ENCODE measurements around the gene TTC39B.
A peak's percentile ranks its signal among the peaks of the same experiment; 100 is the strongest.

The TTC39B gene

DNA sequence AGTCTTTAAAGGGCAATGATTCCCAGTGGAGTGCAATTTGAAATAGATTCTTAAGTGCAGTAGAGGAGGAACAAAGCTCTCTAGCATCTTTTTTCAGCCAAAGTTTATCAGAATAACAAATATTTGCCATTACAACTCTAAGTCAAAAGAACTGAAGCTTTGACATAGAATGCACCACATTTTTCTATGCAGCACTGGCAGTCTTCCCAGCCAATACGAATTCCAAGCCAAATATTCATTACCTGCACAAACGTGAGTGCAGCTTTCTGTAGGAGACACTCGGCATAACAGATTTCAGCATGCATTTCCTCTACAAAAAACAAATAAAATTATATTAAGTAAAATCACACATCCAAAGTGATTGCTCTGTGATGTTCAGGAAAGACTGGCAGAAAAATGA, 103.4 kb downstream of the TTC39B start:
- H3K9me3 Mint-ChIP-seq: peaks cover 11 to 15% of the 10 kb centered on the region in 2 donors
- DNase-seq (no peak), ATAC-seq (no peak)
- no peaks in the 10 kb centered on the region for H3K27me3 Mint-ChIP-seq
- H3K27ac Mint-ChIP-seq: no peak overlapping the region
- peaks cover 10% of the 10 kb centered on the region for H3K4me1 Mint-ChIP-seq
- H3K4me3 Mint-ChIP-seq: no peak overlapping the region

DNA sequence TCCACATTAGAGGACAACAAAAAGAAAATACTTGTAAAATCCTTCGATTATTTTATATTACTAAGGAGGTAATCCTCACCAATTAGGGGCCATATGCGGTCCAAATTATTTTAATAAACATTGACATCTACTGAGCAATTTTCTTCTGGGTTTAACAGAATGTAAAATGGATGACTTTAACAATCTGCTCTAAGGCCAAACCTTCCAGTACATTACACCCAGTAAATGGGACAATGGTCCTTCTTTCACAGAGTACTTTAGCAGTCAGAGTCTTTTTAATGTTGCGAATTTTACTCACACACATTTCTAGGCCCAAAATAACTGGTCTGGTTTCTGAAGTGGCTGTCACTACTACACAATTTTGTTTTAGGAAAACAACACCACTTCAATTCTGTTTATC, 106.9 kb downstream of the TTC39B start:
- DNase-seq (no peak), ATAC-seq (no peak)
- Mint-ChIP-seq H3K9me3 (peaks cover 0 to 7% of the 10 kb centered on the region in 2 donors), H3K27me3 (no peaks in the 10 kb centered on the region), H3K27ac (no peak overlapping the region), H3K4me3 (no peak overlapping the region), H3K4me1 (no peaks in the 10 kb centered on the region)

DNA sequence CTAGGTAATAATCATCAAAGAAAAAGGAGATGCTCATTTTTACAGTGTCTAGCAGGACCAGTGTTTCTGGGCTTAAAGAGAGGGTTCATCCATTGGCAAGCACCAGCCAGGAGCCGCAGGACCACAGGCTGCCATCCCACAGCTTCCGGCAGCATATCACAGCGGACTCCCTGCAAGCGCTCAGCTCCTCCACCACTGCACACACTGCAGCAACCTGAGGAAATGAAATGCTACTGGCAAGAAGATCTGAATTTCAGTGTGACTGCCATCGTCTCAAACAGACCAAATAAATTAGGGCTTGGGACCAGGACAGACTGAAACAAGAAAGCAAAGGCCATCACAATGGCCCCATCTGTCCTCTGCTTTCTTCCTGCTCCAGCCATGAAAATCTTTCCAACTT, 114.2 kb downstream of the TTC39B start:
- ATAC-seq: no peak
- Mint-ChIP-seq H3K4me3 (no peak overlapping the region), H3K9me3 (peaks cover 0 to 7% of the 10 kb centered on the region in 2 donors), H3K4me1 (peaks cover 21% of the 10 kb centered on the region), H3K27me3 (no peaks in the 10 kb centered on the region), H3K27ac (no peak overlapping the region)
- no peak for DNase-seq

DNA sequence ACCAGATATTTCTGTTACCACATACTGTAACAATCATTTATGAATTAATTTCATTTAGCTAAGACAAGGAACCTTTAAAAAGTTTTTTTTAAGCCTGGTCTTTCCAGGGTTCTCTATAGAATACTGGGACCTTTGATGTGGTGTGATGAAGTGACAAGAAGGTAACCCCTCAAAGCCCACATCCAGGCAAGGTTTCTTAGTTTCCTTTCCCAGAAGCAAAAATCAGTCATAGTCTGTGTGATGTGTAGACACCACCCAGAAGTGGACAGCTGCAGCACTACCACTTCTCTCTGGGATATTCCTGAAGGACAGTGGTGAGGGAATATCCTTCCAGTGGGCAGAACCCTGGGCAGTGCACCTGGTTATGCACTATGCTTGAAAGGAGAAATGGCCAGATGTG, 115.6 kb downstream of the TTC39B start:
- peak; percentile 100 for ATAC-seq
- H3K27ac Mint-ChIP-seq: no peak overlapping the region
- H3K4me1 Mint-ChIP-seq: peaks cover 21% of the 10 kb centered on the region
- H3K27me3 Mint-ChIP-seq: no peaks in the 10 kb centered on the region
- H3K9me3 Mint-ChIP-seq: peaks cover 0 to 5% of the 10 kb centered on the region in 2 donors
- H3K4me3 Mint-ChIP-seq: peak overlapping the region; percentile 3 to 38
- peak; percentile 22 to 53 for DNase-seq

DNA sequence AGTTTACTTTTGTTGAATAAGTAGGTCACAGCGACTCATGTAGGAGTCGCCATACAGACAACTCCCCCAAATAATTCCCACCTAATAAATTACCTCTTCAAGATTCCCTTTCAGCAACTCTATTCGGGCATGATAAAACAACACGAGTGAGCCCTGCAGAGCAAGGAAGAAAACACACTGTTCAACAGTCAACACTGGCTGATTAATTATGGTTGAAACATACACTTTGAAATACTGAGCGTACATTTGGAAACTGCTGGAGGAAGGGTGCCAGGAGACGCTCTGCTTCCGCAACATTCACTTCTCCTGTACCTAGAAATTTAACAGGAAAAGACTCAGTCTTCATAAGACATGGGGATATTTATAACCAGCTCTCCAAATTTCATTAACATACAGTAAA, 117.5 kb downstream of the TTC39B start:
- Mint-ChIP-seq H3K27ac (no peak overlapping the region), H3K9me3 (no peaks in the 10 kb centered on the region), H3K4me1 (peaks cover 21% of the 10 kb centered on the region), H3K4me3 (no peak overlapping the region), H3K27me3 (no peaks in the 10 kb centered on the region)
- no peak for DNase-seq
- no peak for ATAC-seq

DNA sequence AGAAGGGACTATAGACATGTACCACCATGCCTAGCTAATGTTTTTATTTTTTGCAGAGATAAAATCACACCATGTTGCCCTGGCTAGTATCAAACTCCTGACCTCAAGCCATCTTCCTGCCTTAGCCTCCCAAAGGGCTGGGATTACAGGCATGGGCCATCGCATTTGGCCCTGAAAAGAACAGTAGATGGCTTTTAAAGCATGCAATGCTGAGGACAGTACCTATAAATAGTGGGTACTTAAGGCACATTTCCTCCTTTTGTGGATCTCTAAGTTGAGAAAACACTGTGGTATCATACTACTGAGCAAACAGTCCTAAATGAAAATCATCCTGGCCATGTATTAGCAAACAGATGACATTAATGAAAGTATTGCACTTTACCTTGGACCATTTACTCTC, 119.4 kb downstream of the TTC39B start:
- Mint-ChIP-seq H3K27me3 (no peaks in the 10 kb centered on the region), H3K9me3 (no peaks in the 10 kb centered on the region), H3K4me1 (peaks cover 21% of the 10 kb centered on the region), H3K27ac (no peak overlapping the region), H3K4me3 (no peak overlapping the region)
- ATAC-seq: no peak
- DNase-seq: no peak

DNA sequence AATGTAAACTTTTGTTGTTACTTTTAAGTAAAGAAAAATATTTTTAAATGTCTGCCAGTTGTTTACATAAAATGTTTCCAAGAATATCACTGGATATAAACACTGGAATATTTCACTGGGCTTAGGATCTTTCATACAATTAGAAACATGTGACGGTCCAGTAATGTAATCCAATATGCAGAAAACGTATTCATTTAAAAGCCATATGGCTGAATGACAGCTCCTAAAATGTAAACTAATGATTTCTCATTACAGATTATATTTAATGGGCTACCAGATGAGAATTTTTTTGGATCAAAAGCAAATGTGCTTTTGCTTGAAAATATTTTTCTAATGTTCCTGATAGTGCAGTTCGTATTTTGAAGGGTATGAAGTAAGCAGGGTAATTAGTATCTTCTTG, 124.3 kb downstream of the TTC39B start:
- DNase-seq: no peak
- Mint-ChIP-seq H3K27ac (no peak overlapping the region), H3K27me3 (no peaks in the 10 kb centered on the region), H3K4me3 (no peak overlapping the region), H3K4me1 (peaks cover 14% of the 10 kb centered on the region), H3K9me3 (no peaks in the 10 kb centered on the region)
- no peak for ATAC-seq

DNA sequence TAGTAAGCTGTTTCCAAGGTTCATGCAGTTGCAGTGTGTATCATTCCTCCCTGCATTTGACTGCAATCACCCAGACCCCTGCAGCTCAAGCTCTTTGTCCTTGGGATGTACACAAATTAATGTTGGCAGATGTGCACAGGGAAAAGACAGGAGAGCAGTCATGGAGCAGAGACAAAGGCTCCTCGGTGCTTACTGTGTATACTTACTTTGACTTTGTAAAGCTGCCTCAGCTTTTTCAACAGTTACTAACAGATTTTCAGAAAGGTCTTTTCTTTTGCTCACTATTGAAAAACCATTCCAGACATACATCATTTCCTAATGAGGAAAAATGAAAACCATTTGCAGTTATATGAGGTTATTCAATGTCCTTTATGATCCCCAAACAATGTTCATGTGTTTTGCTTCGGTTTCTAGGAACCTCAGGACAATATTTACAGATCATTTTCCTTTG, 124.9 kb downstream of the TTC39B start:
- ATAC-seq: no peak
- DNase-seq: no peak
- no peak overlapping the region for H3K4me3 Mint-ChIP-seq
- H3K4me1 Mint-ChIP-seq: peaks cover 14% of the 10 kb centered on the region
- H3K27ac Mint-ChIP-seq: no peak overlapping the region
- no peaks in the 10 kb centered on the region for H3K27me3 Mint-ChIP-seq
- no peaks in the 10 kb centered on the region for H3K9me3 Mint-ChIP-seq

DNA sequence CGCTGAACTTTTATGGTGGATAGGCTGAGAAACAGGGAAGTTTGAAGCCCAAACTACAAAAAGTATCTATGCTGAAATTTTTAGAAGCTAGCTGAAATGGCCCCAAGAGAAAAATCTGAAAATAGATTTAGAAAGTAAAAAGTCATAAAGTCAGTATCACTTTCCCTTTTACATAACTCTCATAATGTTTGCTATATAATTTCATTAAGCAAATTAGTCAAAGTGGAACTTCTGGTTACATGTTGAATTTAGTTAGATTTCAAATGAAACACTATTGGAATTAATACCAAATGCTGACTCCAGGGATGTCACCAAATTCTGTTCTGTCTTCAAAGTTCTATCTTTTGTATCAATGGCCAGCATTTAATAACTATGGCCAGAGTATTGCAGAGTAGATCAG, 126.9 kb downstream of the TTC39B start:
- H3K9me3 Mint-ChIP-seq: no peaks in the 10 kb centered on the region
- H3K4me1 Mint-ChIP-seq: peaks cover 14% of the 10 kb centered on the region
- H3K27me3 Mint-ChIP-seq: no peaks in the 10 kb centered on the region
- H3K27ac Mint-ChIP-seq: peak overlapping the region in 1 of 2 donors; percentile 41
- ATAC-seq: peak; percentile 66
- no peak for DNase-seq
- H3K4me3 Mint-ChIP-seq: peak overlapping the region in 1 of 2 donors; percentile 35

DNA sequence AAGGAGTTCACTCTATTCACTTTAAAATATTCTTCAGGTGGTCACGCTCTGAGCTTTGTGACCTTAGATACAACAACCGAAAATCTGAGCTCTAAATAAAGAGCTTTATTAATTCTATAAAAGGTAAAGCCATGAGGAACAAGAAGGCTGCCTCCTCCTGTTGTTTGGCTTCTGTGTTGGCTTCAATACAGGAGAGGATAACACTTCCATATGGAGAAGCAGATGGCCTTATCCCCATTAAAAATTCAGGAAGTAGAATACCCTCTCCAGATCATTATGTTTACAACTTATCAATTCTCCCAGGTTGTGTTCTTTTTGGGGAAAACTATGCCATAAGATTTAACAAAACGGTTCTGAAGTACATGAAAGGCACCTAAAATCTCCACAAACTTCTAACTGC, 128.4 kb downstream of the TTC39B start:
- ATAC-seq: no peak
- no peak overlapping the region for H3K27ac Mint-ChIP-seq
- no peaks in the 10 kb centered on the region for H3K9me3 Mint-ChIP-seq
- peaks cover 14% of the 10 kb centered on the region for H3K4me1 Mint-ChIP-seq
- no peak for DNase-seq
- no peak overlapping the region for H3K4me3 Mint-ChIP-seq
- H3K27me3 Mint-ChIP-seq: no peaks in the 10 kb centered on the region

DNA sequence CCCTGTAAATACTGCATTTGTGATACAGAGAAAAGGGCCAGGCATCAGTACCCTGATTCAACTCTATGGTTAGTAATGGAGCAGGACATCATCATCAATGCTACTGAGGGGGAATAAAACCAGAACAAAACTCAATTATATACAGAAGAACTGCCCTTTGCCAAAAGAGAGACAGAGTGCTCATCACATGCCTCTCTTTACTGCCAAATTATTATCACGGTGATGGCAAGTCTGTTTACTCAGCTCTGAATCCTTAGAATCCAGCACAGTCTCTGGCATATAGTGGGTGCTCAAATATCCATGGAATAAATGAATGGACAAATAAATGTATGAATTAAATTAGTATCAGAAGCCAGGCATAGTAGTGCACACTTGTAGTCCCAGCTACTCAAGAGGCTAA, 130.2 kb downstream of the TTC39B start:
- Mint-ChIP-seq H3K27me3 (no peaks in the 10 kb centered on the region), H3K4me1 (peaks cover 14% of the 10 kb centered on the region), H3K4me3 (no peak overlapping the region), H3K27ac (no peak overlapping the region), H3K9me3 (no peaks in the 10 kb centered on the region)
- DNase-seq (no peak), ATAC-seq (no peak)

DNA sequence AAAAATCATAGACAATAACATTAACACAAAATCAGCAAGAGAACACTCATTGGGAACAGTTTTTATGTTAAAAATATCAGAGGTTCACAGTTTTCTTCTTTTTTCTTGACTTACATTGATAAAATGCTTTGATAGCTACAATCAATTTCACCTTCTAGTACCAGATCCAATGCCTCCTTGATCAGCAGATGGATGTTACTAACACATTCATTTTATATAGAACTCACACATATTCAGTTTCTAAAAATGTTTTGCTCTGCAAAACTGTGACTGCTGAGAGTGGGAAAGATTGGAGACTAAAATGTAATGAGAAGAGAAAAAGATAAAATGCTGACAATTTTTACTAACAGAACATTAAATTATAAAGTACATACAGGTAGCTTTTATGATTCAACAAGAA, 143.1 kb downstream of the TTC39B start:
- H3K27ac Mint-ChIP-seq: no peak overlapping the region
- H3K4me1 Mint-ChIP-seq: no peaks in the 10 kb centered on the region
- DNase-seq (no peak), ATAC-seq (no peak)
- no peak overlapping the region for H3K4me3 Mint-ChIP-seq
- H3K27me3 Mint-ChIP-seq: no peaks in the 10 kb centered on the region
- H3K9me3 Mint-ChIP-seq: no peaks in the 10 kb centered on the region

DNA sequence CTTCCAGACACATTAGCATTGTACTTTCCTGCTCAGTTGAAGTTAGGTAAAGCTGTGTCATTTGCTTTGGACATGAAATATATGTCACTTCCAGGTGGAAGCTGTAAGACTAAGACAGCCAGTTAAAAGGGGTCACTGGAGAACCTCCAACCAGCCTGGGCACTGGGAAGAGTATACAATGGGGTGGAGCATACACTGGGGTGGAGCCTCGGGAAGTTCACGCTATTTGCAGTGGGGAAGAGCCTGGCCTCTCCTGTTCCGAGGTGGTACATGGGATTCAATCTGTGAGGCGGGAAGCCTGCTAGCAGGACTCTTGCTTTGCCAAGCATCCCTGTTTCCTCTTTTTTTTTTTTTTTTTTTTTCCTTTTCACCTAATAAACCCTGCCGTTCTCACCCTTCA, 145.3 kb downstream of the TTC39B start:
- DNase-seq (no peak), ATAC-seq (no peak)
- Mint-ChIP-seq H3K9me3 (no peaks in the 10 kb centered on the region), H3K4me3 (no peak overlapping the region), H3K27ac (no peak overlapping the region), H3K4me1 (no peaks in the 10 kb centered on the region), H3K27me3 (peaks cover 3% of the 10 kb centered on the region)

DNA sequence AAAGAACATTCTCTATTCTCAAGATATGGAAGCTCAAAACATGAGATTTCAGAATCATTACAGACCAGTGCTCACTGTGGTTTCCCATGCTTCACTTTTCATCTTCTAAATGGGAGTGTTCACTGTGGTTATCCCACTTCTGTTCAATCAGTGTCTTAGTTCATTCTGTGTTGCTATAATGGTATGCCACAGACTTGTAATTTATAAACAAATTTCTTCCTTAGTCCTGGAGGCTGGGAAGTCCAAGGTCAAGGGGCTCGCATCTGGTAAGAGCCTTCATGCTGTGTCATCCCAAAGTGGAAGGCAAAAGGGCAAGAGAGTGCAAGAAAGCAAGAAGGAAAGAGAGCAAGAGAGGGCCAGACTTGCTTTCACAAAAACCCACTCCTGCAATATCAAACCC, 146.3 kb downstream of the TTC39B start:
- no peak for DNase-seq
- H3K27ac Mint-ChIP-seq: no peak overlapping the region
- no peak for ATAC-seq
- H3K4me1 Mint-ChIP-seq: no peaks in the 10 kb centered on the region
- H3K9me3 Mint-ChIP-seq: no peaks in the 10 kb centered on the region
- peaks cover 9% of the 10 kb centered on the region for H3K27me3 Mint-ChIP-seq
- H3K4me3 Mint-ChIP-seq: no peak overlapping the region

DNA sequence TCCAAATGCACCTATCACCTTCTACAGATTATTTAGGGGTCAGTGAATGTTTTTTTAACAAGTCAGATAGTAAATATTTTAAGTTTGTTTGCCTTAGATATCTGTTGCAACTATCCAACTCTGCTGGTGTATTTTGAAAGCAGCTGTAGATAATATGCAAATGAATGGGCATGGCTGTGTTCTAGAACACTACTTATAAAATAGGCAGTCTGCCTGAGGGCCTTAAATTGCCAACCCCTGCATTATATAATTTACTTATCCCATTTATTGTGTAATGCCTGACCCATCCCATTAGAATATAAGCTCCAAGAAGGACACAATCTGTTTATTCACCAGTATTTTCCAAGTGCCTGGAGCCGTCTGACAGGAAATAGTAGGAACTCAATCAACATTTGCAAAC, 149.0 kb downstream of the TTC39B start:
- DNase-seq (no peak), ATAC-seq (no peak)
- Mint-ChIP-seq H3K27ac (no peak overlapping the region), H3K4me3 (no peak overlapping the region), H3K27me3 (peaks cover 27% of the 10 kb centered on the region), H3K9me3 (no peaks in the 10 kb centered on the region), H3K4me1 (no peaks in the 10 kb centered on the region)

DNA sequence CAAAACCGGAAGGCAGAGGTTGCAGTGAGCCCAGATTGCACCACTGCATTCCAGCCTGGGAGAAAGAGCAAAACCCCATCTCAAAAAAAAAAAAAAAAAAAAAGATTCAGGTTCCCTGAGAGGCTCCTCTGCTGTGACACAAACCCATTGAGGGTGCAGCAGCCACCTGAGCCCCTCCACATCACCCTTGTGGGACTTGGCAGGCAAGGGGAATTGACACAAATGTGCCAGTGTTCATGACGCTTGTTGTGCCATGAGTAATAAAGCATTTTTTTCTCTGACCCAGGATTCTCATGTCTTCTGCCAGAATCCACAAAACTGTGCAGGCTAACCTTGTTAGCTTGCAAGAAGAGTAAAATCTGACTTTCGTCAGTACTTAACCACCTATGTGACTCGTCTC, 149.6 kb downstream of the TTC39B start:
- ATAC-seq (no peak), DNase-seq (no peak)
- Mint-ChIP-seq H3K4me3 (no peak overlapping the region), H3K27me3 (peaks cover 27% of the 10 kb centered on the region), H3K4me1 (no peaks in the 10 kb centered on the region), H3K27ac (no peak overlapping the region), H3K9me3 (no peaks in the 10 kb centered on the region)

DNA sequence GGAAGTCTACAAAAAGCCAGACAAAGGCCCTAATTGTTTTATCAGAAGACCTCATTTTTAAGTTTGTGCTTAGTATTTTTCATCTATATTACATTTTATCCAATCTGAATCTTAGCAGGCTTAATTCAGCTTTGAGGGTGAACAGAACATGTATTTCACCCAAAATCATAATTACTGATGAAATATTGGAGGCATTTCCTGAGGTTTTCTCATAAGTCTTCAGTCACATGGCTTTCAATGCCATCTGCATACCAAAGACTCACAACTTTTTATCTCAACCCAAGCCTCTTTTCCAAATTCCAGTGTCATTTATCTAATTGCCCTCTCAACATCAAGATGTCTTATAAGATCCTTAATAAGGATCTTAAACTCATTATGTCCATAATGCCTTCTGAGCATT, 150.8 kb downstream of the TTC39B start:
- ATAC-seq: no peak
- Mint-ChIP-seq H3K27ac (no peak overlapping the region), H3K4me3 (no peak overlapping the region), H3K4me1 (no peaks in the 10 kb centered on the region), H3K9me3 (no peaks in the 10 kb centered on the region), H3K27me3 (peaks cover 38% of the 10 kb centered on the region)
- no peak for DNase-seq

All from stimulated activated naive CD8-positive, alpha-beta T cell treated with anti-CD3 and anti-CD28 coated beads, Interleukin-15, amount 100 ng/mL, for 72 hours (primary cell).